Vagina (tissue), 2 donors: ENCODE measurements around the gene CYP11A1.

Experiments used
- POLR2A ChIP-seq, 2 donors: fragments of 450-650 bp; IDR thresholded peaks; one replicate each; pipeline ENCODE4 v1.6.1; 2017; ENCODE audit warnings: antibody characterized with exemption in 2 of 2, mild to moderate bottlenecking in 2 of 2, moderate library complexity in 2 of 2
- POLR2AphosphoS5 ChIP-seq, 2 donors: sonication (generic); formaldehyde crosslinking; IDR thresholded peaks; one replicate each; pipeline ENCODE4 v1.9.0; 2017; ENCODE audit warnings: antibody characterized with exemption in 2 of 2, mild to moderate bottlenecking in 2 of 2, low read depth in 1 of 2; ENCODE audit not compliant: insufficient read depth in 1 of 2
- TF ChIP-seq, protein P1 (sequence below), 3 experiments: fragments of 450-650 bp in 2 of 3; fragments of 200-600 bp in 1 of 3; sonication (generic) in 1 of 3; IDR thresholded peaks; one replicate each; pipeline ENCODE4 v1.5.1; 2017 to 2019; ENCODE audit warnings: antibody characterized with exemption in 3 of 3, mild to moderate bottlenecking in 2 of 3, moderate library complexity in 2 of 3

DNA sequence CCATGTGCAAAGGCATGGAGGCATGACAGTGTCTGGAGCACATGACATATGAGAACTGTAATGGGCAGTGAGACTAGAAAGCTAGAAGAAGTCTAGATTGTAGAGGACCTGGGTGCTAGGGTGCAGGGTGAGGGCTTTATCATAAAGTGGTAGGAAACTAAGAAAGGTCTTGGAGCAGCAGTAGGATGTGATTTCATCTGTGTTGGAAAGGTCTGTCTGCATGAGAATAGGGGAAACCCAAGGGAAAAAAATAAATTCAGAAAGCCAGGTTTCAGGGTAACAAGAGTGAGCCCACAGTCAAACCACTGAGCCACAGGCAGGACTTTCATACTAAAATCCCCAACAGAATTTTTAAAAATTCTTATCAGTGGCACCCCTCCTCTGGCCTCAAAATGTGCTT, 76.8 kb downstream of the CYP11A1 start:
- TF ChIP-seq, protein P1, sequence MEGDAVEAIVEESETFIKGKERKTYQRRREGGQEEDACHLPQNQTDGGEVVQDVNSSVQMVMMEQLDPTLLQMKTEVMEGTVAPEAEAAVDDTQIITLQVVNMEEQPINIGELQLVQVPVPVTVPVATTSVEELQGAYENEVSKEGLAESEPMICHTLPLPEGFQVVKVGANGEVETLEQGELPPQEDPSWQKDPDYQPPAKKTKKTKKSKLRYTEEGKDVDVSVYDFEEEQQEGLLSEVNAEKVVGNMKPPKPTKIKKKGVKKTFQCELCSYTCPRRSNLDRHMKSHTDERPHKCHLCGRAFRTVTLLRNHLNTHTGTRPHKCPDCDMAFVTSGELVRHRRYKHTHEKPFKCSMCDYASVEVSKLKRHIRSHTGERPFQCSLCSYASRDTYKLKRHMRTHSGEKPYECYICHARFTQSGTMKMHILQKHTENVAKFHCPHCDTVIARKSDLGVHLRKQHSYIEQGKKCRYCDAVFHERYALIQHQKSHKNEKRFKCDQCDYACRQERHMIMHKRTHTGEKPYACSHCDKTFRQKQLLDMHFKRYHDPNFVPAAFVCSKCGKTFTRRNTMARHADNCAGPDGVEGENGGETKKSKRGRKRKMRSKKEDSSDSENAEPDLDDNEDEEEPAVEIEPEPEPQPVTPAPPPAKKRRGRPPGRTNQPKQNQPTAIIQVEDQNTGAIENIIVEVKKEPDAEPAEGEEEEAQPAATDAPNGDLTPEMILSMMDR (IDR thresholded peaks at IDR 0.05): no peak
- no peak for TF ChIP-seq POLR2A (IDR thresholded peaks at IDR 0.05)
- TF ChIP-seq POLR2AphosphoS5 (IDR thresholded peaks at IDR 0.05; ENCODE audit: insufficient read depth in 1 of 2, low read depth in 1 of 2): no peak
